G401.6 (cell line): Measurements from ENCODE around the gene FFAR1.

Experiments used
- FAIRE-seq: peaks from 2 replicates; lab custom pipeline; 2012; peaks lifted over from hg19 to GRCh38; lab: Jason Lieb, UNC

FFAR1 gene

GRCh38 chr19:35392742-35393715 is 45.3 kb downstream of the FFAR1 start:
- no peak for FAIRE-seq

DNA sequence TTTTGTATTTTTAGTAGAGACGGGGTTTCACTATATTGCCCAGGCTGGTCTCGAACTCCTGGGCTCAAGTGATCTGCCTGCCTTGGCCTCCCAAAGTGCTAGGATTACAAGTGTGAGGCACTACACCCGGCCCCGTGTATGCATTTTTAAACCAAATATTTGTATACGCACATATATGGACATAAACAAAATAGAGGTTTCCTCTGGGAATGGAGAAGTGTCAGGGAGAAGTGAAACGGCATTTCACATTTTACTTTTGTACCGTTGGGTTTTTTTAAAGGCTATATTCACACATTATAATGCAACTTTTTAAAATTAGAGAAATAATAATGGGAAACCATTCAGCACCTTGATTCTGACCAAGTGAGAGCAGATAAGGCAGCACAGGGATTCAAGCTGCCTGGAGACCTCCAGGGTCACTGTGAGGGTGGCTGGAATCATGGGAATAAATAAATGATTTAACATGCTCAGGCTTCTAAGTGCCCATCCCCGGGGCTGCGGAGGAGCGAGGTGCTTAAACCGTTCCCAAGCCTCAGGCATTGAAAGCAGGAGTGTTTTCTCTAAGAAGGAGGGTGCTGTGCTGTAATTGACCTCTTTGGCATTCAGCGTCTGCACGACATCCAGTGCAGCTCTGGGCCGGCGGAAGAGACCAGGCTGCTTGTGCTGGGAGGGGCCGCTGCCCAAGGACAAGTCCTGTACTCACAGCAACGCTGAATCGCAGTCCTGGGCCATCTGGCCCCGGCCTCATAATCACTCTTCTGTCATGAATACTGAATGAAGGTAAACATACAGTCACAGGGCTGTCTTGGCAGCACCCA is 47.9 kb downstream of the FFAR1 start:
- FAIRE-seq, result no peak

- no peak for FAIRE-seq
These were observed 48.7 kb downstream of the FFAR1 start for GRCh38 chr19:35396240-35396885.

GRCh38 chr19:35397064-35397463 is 49.4 kb downstream of the FFAR1 start:
- no peak for FAIRE-seq
